Hair follicular keratinocyte (primary cell): ENCODE data around the gene EIF4EBP2. TPM values are rescaled to one million over a fixed set of nuclear protein-coding genes. Genes with fewer than 3 reads are reported as not detected.

Source experiments
- total RNA-seq: library from RNA; depleted of rRNA; stranded (reverse); fragments of >200 nt; gene quantifications from 2 replicates; pipeline ENCODE4 v1.2.3, GENCODE V29; 2015

Gene EIF4EBP2
- total RNA-seq, result 12.5 and 12.8 TPM in 2 replicates

GRCh38 chr10:70404036-70404786 lies at the start of gene EIF4EBP2:
EIF4EBP2 (plus strand) TSS chr10:70404145; CDS start chr10:70404402, 257 bp downstream.

GRCh38 chr10:70441161-70441894 lies 37.4 kb downstream of the EIF4EBP2 start, which contains the start of gene NODAL:
NODAL (minus strand) TSS chr10:70441681; CDS start chr10:70441667, 14 bp downstream.

Other genes starting within 250 kb of the EIF4EBP2 start
- 59.7 and 63.3 TPM in 2 replicates for gene SAR1A, start 233.6 kb upstream of the EIF4EBP2 start, total RNA-seq
- gene PPA1, start 170.7 kb upstream of the EIF4EBP2 start, total RNA-seq, result 229 and 237 TPM in 2 replicates
- gene NPFFR1, start 120.1 kb upstream of the EIF4EBP2 start, total RNA-seq, result not detected in 2 replicates
- gene LRRC20, start 21.5 kb upstream of the EIF4EBP2 start, total RNA-seq, result 12.1 and 13.6 TPM in 2 replicates
- gene NODAL, start 37.5 kb downstream of the EIF4EBP2 start, total RNA-seq, result 0.23 and 0.38 TPM in 2 replicates
- 0.04 TPM in 1 of 2 replicates, not detected in the other for gene PALD1, start 74.6 kb downstream of the EIF4EBP2 start, total RNA-seq
- gene PRF1, start 198.6 kb downstream of the EIF4EBP2 start, total RNA-seq, result not detected in 2 replicates